D721Med (cell line): ENCODE data around the gene BICD2.

Experiments used
- DNase-seq: peaks from one replicate; pipeline ENCODE4 v3.0.0; 2011; ENCODE audit warnings: low spot score; ENCODE audit not compliant: insufficient read length
- FAIRE-seq: peaks from 2 replicates; lab custom pipeline; 2011; peaks lifted over from hg19 to GRCh38; lab: Jason Lieb, UNC
- CTCF ChIP-seq: IDR thresholded peaks from 2 replicates; pipeline ENCODE4 v1.5.1; 2012; ENCODE audit warnings: mild to moderate bottlenecking, control low read depth; ENCODE audit not compliant: insufficient read depth; ENCODE audit errors: missing control alignments

The BICD2 gene

GRCh38 chr9:92680166-92681119 lies 84.2 kb downstream of the BICD2 start:
- no peak for FAIRE-seq
- no peak for TF ChIP-seq CTCF
- no peak for DNase-seq

- no peak for TF ChIP-seq CTCF
- no peak for DNase-seq
- FAIRE-seq: no peak
Observed at GRCh38 chr9:92679413-92680165, 85.0 kb downstream of the BICD2 start.

- no peak for TF ChIP-seq CTCF
- no peak for DNase-seq
- FAIRE-seq: no peak
Observed at GRCh38 chr9:92671323-92671722, 93.3 kb downstream of the BICD2 start.

- DNase-seq (peak; percentile 96), FAIRE-seq (no peak)
- no peak for TF ChIP-seq CTCF
Observed at GRCh38 chr9:92669890-92670708, 94.5 kb downstream of the BICD2 start, which contains the start of gene IPPK. Gene IPPK (minus strand): TSS chr9:92670131. CDS start chr9:92669988, 143 bp downstream.

- DNase-seq (no peak), FAIRE-seq (no peak)
- TF ChIP-seq CTCF: no peak
Observed at GRCh38 chr9:92669527-92669889, 95.1 kb downstream of the BICD2 start.

GRCh38 chr9:92668746-92669526 lies 95.7 kb downstream of the BICD2 start:
- TF ChIP-seq CTCF: no peak
- FAIRE-seq: no peak
- no peak for DNase-seq
